DMS153 treated with DMSO at 0.1 percent for 48 hours (cell line): Measurements from ENCODE around the gene IL1A.

ENCODE experiments used
- DNase-seq: peaks from one replicate; lab custom pipeline; 2025; ENCODE audit not compliant: unreplicated experiment; lab: John Stamatoyannopoulos, UW

The IL1A gene

GRCh38 chr2:112793449-112793978 is 9.2 kb upstream of the IL1A start:
- DNase-seq, result no peak

DNA sequence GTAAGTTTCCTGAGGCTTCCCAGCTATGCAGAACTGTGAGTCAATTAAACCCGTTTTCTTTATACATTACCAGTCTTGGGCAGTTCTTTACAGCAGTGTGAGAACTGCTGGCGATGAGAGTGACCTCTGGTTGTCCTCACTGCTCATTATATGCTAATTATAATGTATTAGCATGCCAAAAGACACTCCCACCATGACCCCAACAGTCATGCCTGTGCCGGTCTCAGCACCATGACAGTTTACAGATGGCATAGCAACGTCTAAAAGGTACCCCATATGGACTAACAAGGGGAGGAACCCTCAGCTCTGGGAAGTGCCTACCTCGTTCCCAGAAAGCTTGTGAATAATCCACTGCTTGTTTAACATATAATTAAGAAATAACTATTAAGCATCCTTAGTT is 8.1 kb upstream of the IL1A start:
- DNase-seq, result no peak

- no peak for DNase-seq
These were observed 7.5 kb upstream of the IL1A start for GRCh38 chr2:112791693-112792230.

DNA sequence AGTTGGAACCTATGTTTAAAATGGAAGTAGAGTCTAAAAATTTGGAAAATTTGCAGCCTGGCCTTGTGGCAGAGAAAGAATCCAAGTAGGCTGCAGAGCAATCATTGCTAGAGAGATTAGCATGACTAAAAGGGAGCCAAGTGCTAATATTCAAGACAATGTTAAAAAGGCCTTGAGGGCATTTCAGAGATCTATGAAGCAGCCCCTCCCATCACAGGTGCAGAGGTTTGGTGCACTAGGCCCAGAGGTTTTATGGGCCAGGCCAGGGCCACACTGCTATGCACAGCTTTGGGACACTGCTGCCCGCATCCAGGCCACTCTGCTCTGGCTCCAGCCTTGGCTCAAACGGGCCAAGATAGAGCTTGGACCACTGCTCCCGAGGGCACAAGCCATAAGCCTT is 6.7 kb upstream of the IL1A start:
- DNase-seq, result no peak

DNA sequence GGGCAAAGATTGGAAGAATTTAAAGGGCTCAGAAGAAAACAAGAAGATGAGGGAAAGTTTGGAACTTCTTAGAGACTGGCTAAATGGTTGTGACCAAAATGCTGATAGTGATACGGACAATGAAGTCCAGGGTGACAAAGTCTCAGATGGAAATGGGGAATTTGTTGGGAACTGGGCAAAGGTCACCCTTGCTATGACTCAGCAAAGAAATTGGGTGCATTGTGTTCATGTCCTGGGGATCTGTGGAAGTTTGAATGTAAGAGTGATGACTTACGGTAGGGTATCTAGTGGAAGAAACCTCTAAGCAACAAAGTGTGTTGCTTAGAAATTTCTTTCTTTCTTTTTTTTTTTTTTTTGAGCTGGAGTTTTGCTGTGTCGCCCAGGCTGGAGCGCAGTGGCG is 6.0 kb upstream of the IL1A start:
- DNase-seq, result no peak

- DNase-seq, result no peak
These were observed 4.9 kb upstream of the IL1A start for GRCh38 chr2:112789186-112789585.

DNA sequence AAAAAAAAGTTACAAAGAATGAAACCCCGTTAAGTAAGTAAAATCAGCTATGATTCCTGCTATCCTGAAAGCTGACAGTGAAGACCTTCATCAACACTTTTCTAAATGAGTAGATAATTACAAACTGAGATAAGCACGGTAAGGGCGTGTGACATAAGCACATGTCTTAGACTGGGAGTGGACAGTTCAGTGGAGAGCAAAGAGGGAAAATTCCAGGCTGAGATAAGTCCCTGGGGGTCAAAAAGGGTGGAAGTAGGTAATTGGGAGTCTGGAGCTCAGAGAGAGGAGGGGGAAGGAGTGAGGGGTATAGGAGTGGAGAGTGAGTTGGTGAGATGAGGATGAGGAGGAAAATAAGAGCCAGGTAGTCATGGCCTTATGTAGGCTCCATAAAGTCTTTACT is 4.4 kb upstream of the IL1A start:
- DNase-seq, result no peak

- DNase-seq, result no peak
These were observed 3.6 kb upstream of the IL1A start for GRCh38 chr2:112787729-112788393.

- no peak for DNase-seq
These were observed 3.0 kb upstream of the IL1A start for GRCh38 chr2:112787294-112787693.

GRCh38 chr2:112783187-112783714 is 1.0 kb downstream of the IL1A start:
- DNase-seq, result no peak

DNA sequence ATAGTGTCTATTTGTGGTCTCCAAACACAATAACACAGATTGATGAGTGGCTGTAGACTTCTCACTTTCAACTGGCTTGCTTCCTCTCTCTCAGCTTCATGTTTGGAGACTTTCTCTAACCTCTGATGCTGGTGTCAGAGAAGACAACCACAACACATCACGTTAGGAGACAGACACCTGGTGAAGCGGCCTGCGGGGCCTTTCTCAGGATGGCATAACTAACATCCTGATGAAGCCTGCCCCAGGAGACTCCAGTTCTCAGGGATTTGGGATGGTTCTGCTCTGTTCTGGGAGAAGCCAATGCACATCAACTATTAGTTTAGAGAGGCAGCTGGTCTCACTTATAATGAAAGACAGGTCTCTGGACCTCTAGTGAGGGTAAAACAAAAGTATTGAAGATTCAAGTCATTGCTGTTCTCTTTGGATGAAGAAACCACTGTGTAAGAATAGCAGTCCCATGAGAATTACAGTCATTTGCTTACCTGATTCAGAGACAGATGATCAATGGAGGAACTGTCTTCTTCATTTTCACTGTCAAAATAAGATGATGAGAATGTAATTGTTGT is 2.0 kb downstream of the IL1A start:
- DNase-seq, result no peak

- no peak for DNase-seq
These were observed 4.7 kb downstream of the IL1A start for GRCh38 chr2:112779598-112779997.

DNA sequence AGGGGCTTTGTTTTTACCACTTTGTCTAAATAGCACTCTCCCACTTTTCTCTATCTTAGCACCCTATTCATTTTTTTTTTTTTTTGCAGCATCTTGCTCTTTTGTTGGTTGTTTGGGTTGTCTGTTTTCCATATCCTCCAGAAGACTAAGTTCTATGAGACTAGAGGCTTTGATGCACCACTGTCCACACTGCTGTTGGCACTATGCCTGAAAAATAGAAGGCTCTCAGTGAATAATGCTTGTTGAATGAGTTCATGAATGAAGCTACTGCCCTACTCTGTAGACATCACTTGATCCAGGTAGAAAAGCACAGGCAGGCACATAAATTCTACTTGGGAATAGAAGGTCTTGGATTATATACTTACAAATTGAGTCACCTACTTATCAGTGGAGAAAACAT is 7.3 kb downstream of the IL1A start:
- DNase-seq, result no peak

- DNase-seq, result no peak
These were observed 8.2 kb downstream of the IL1A start for GRCh38 chr2:112776113-112776512.

DNA sequence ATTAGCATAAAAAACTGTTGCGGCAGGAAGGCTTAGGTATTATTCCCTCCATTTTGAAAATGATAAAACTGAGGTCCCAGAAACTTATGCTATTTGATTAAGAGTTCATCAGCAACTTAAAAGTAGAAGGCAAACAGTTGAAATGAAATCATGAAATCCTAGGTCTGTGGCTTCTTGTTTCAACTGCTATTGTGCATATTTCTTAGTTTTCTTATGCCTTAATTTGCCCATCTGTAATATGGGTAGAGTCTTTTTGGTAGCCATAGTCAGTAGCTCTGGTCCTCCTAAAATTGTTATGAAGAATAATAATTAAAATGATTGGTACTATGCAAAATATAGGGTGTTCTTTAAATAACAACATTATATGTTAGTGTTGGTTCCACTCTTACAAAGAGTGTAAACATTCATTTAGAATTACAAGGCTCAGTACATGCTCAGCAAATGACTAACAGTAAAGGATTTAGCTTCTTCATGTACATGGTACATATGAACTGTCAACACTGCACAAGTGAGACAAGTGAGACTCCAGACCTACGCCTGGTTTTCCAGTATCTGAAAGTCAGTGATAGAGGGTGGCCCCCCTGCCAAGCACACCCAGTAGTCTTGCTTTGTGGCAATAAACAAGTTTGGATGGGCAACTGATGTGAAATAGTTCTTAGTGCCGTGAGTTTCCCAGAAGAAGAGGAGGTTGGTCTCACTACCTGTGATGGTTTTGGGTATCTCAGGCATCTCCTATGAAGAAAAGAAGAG is 9.6 kb downstream of the IL1A start:
- DNase-seq, result no peak

- no peak for DNase-seq
These were observed 10.7 kb downstream of the IL1A start for GRCh38 chr2:112773556-112773955.

- no peak for DNase-seq
These were observed 11.3 kb downstream of the IL1A start for GRCh38 chr2:112772911-112773475.

DNA sequence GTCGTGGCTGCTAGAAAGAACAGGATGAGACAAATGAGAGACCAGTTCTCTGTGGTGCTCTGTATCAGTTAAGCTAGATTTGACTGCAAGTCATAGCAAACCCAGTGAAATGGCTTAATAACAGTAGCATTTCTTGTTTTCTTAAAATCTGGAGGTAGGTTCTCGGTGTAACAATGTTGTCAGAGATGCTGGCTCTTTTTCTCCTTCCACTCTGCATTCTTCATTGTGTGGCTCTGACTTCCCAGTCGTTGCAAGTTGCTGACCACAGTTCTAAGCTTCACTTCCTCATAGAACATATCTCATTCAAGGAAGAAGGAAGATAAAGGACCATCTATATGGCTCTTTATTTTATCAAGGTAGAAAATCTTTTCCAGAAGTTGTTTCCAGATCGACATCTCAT is 12.0 kb downstream of the IL1A start:
- no peak for DNase-seq

DNA sequence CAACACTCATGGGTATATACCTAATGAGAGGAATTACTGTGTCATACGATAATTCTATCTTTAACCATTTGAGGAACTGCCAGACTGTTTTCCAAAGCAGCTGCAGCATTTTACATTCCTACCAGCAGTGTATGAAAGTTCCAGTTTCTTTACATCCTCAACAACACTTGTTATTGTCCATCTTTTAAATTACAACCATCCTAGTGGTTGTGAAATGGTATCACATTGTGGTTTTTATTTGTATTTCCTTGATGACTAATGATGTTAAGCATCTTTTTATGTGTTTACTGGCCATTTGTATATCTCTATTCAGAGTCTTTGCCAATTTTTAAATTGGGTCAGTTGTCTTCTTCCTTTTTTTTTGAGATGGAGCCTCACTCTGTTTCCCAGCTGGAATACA is 15.9 kb downstream of the IL1A start:
- DNase-seq, result no peak

DNA sequence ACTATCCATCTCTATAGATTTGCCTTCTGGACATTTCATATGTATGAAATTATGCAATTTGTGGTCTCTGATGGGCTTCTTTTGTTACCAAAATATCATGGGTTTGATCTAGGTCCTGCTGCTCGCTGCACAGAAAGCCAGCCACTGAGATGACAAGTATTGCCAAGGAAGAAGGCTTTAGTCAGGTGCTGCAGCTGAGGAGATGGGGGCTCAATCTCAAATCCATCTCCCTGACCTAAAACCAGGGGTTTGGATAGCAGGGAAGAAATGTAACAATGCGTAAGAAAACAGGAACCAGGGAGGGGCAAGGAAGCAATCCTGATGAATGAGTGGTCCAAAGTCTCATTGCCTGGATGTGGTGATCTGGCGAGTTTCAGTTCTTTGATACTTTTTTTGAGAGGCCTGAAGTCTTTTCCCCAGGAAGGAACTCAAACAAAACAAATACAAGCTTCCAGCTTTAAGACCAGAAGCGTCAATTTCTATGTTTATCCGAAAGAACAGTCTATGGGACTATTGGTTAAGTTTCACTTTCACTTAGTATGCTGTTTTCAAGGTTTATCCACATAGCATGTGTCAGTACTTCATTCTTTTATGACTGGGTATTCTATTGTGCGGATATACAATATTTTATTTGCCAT is 16.5 kb downstream of the IL1A start:
- DNase-seq, result no peak

DNA sequence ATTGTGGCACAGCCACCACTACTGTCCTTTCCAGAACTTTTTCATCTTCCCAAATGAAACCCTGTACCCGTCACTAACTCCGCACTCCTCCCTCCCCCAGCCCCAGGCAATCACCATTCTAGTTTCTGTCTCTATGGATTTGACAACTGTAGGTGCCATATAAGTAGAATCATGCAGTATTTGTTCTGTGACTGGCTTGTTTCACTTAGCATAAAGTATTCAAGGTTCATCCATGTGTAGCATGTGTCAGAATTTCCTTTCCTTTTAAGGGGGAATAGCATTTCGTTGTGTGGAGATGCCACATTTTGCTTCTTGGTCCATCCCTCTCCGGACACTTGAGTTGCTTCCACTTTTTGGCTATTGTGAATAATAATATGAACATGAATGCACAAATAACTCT is 19.0 kb downstream of the IL1A start:
- DNase-seq, result no peak
